ENCODE results near the gene TSPAN1. TPM values are rescaled to one million over a fixed set of nuclear protein-coding genes. Genes with fewer than 3 reads are reported as not detected.

Gene TSPAN1
- polyA plus RNA-seq, 3 donors, result not detected

DNA sequence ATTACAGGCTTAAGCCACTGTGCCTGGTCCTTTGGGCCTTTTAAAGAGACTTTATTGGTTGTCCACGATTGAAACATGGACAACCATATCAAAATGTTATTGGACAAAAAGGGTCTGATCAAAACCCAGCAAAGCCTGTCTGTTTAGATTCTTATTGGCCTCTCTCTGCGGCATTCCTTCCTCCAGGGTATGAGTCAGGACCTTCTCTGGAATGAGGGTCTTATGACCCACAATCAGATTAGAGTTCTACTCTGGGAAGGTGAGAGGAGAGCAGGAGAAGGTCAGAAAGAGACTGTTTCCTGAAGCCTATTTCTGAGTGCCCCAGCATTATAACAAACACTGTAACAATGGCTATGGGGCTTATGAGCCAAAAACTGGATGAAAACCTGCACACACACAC lies 36.2 kb downstream of the TSPAN1 start:
- DNase-seq, result no peak
- TF ChIP-seq, protein P1, sequence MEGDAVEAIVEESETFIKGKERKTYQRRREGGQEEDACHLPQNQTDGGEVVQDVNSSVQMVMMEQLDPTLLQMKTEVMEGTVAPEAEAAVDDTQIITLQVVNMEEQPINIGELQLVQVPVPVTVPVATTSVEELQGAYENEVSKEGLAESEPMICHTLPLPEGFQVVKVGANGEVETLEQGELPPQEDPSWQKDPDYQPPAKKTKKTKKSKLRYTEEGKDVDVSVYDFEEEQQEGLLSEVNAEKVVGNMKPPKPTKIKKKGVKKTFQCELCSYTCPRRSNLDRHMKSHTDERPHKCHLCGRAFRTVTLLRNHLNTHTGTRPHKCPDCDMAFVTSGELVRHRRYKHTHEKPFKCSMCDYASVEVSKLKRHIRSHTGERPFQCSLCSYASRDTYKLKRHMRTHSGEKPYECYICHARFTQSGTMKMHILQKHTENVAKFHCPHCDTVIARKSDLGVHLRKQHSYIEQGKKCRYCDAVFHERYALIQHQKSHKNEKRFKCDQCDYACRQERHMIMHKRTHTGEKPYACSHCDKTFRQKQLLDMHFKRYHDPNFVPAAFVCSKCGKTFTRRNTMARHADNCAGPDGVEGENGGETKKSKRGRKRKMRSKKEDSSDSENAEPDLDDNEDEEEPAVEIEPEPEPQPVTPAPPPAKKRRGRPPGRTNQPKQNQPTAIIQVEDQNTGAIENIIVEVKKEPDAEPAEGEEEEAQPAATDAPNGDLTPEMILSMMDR (IDR thresholded peaks at IDR 0.05), result no peak
- no peaks in the 10 kb centered on the region for H3K9me3 ChIP-seq (replicated peaks in 1 of 2; ENCODE audit: control insufficient read depth in 1 of 2, insufficient read depth in 1 of 2, low read length in 2 of 2)
- no peak overlapping the region for H3K4me2 ChIP-seq (replicated peaks; ENCODE audit: extremely low read depth, low read length, poor library complexity, severe bottlenecking)
- H3K27me3 ChIP-seq (ENCODE audit: control insufficient read depth in 2 of 2, insufficient read depth in 2 of 2, low read length in 2 of 2), result no peaks in the 10 kb centered on the region
- no peak overlapping the region for H2AFZ ChIP-seq (ENCODE audit: insufficient read depth, low read depth, low read length, poor library complexity, severe bottlenecking)
- peaks cover 0 to 3% (median 0%) of the 10 kb centered on the region in 3 donors for H3K27me3 Mint-ChIP-seq (ENCODE audit: low read depth in 3 of 3)
- no CpG with 5 or more reads among the region's 2 CpGs for WGBS (ENCODE audit: insufficient coverage)
- no peaks in the 10 kb centered on the region for H4K20me1 ChIP-seq (ENCODE audit: insufficient read depth, low read length)
- H3K36me3 Mint-ChIP-seq, result no peaks in the 10 kb centered on the region
- H3K79me2 ChIP-seq (ENCODE audit: insufficient read depth, low read length), result no peaks in the 10 kb centered on the region
- no peaks in the 10 kb centered on the region for H3K9me3 Mint-ChIP-seq
- H3K4me3 ChIP-seq (replicated peaks in 1 of 3; ENCODE audit: low read depth in 2 of 3, low read length in 3 of 3), result no peak overlapping the region
- intact Hi-C loops (cut with micrococcal nuclease), result no loop called here
- H3K4me3 Mint-ChIP-seq, result no peak overlapping the region
- no peaks in the 10 kb centered on the region for H3K4me1 ChIP-seq (ENCODE audit: control insufficient read depth in 1 of 2, insufficient read depth in 2 of 2, low read length in 2 of 2)
- H3K27ac ChIP-seq (ENCODE audit: low read depth in 1 of 2, low read length in 2 of 2), result no peak overlapping the region
- H3K4me1 Mint-ChIP-seq, result peaks cover 3% of the 10 kb centered on the region
- H3K9ac ChIP-seq (ENCODE audit: insufficient read depth, low read length, poor library complexity, severe bottlenecking), result no peak overlapping the region
- H3K36me3 ChIP-seq (replicated peaks in 1 of 2; ENCODE audit: control insufficient read depth in 1 of 2, insufficient read depth in 2 of 2, low read length in 2 of 2), result no peaks in the 10 kb centered on the region
- H3K27ac Mint-ChIP-seq, result no peak overlapping the region

DNA sequence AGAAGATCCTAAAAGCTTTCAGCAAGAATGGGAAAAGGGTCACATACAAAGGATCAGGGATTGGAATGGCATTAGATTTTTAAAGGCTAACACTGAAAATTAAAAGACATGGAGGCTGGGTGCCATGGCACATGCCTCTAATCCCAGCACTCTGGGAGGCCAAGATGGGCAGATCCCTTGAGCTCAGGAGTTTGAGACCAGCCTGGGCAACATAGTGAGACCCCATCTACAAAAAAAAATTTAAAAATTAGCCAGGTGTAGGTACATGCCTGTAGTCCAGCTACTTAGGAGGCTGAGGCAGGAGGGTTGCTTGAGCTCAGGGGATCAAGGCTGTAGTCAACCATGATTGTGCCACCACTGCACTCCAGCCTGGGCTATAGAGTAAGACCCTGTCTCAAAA lies 40.6 kb downstream of the TSPAN1 start:
- no peaks in the 10 kb centered on the region for H3K9me3 ChIP-seq (replicated peaks in 1 of 2; ENCODE audit: control insufficient read depth in 1 of 2, insufficient read depth in 1 of 2, low read length in 2 of 2)
- H3K4me1 ChIP-seq (ENCODE audit: control insufficient read depth in 1 of 2, insufficient read depth in 2 of 2, low read length in 2 of 2), result no peaks in the 10 kb centered on the region
- Mint-ChIP-seq H3K36me3 (no peaks in the 10 kb centered on the region), H3K4me3 (no peak overlapping the region), H3K27ac (no peak overlapping the region), H3K4me1 (no peaks in the 10 kb centered on the region), H3K9me3 (peaks cover 0 to 1% (median 0%) of the 10 kb centered on the region in 7 donors), H3K27me3 (ENCODE audit: low read depth in 3 of 3) (peaks cover 1 to 4% (median 3%) of the 10 kb centered on the region in 3 donors)
- H3K36me3 ChIP-seq (replicated peaks in 1 of 2; ENCODE audit: control insufficient read depth in 1 of 2, insufficient read depth in 2 of 2, low read length in 2 of 2), result no peaks in the 10 kb centered on the region
- H2AFZ ChIP-seq (ENCODE audit: insufficient read depth, low read depth, low read length, poor library complexity, severe bottlenecking), result no peak overlapping the region
- H4K20me1 ChIP-seq (ENCODE audit: insufficient read depth, low read length), result no peaks in the 10 kb centered on the region
- DNase-seq, result no peak
- no peaks in the 10 kb centered on the region for H3K27me3 ChIP-seq (ENCODE audit: control insufficient read depth in 2 of 2, insufficient read depth in 2 of 2, low read length in 2 of 2)
- H3K27ac ChIP-seq (ENCODE audit: low read depth in 1 of 2, low read length in 2 of 2), result no peak overlapping the region
- H3K79me2 ChIP-seq (ENCODE audit: insufficient read depth, low read length), result no peaks in the 10 kb centered on the region
- intact Hi-C loops (cut with micrococcal nuclease), result no loop called here
- no peak overlapping the region for H3K4me2 ChIP-seq (replicated peaks; ENCODE audit: extremely low read depth, low read length, poor library complexity, severe bottlenecking)
- TF ChIP-seq, protein P1 (IDR thresholded peaks at IDR 0.05), result no peak
- H3K9ac ChIP-seq (ENCODE audit: insufficient read depth, low read length, poor library complexity, severe bottlenecking), result no peak overlapping the region
- no peak overlapping the region for H3K4me3 ChIP-seq (replicated peaks in 1 of 3; ENCODE audit: low read depth in 2 of 3, low read length in 3 of 3)

Data from CD14-positive monocyte (primary cell).